MM.1S (cell line): ENCODE measurements around the gene CAPS2.

Experiments used
- CTCF ChIP-seq: fragments of 300-600 bp; sonication (generic); IDR thresholded peaks from 2 replicates; pipeline ENCODE4 v1.5.1; 2016; ENCODE audit warnings: antibody characterized with exemption, low read length, mixed read lengths
- EZH2 ChIP-seq: fragments of 300-600 bp; sonication (generic); optimal IDR thresholded peaks from 2 replicates; pipeline ENCODE3; 2017; ENCODE audit warnings: low read depth, mild to moderate bottlenecking, antibody characterized with exemption, low read length, mixed read lengths
- EZH2phosphoT487 ChIP-seq: fragments of 300-600 bp; sonication (generic); IDR thresholded peaks from 2 replicates; pipeline ENCODE4 v1.6.1; 2018; ENCODE audit warnings: antibody characterized with exemption, low read length

DNA sequence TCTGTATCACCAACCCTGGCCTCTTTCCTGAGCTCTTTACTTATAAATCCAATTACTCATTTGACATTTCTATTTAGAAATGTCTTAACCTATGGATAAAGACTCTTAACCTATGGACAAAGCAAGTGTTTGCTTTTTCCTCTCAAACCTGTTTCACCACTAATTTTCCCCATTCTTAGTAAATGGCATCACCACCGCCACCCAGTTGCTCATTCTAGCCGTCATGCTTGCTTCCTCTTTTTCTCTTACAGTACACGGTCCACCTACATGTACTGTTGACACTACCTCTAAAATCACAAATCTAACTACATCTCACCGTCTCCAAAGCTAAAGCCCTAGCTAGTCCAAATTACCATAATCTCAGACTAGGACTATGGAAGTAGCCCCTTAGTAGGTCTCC lies 60.0 kb downstream of the CAPS2 start:
- TF ChIP-seq CTCF: no peak
- TF ChIP-seq EZH2: no peak
- TF ChIP-seq EZH2phosphoT487: no peak
